A549 treated with CpdA at 1 μM for 4 hours (cell line): ENCODE measurements around the gene ADH1B. TPM values are rescaled to one million over a fixed set of nuclear protein-coding genes. Genes with fewer than 3 reads are reported as not detected.

Experiments
- total RNA-seq: library from RNA; stranded (reverse); fragments of 200-300 nt; extraction: Qiagen RNA extraction; gene quantifications from 5 replicates; pipeline ENCODE4 v1.2.3, GENCODE V29; 2022; ENCODE audit warnings: low read depth

The ADH1B gene
- not detected in 5 replicates for total RNA-seq

DNA sequence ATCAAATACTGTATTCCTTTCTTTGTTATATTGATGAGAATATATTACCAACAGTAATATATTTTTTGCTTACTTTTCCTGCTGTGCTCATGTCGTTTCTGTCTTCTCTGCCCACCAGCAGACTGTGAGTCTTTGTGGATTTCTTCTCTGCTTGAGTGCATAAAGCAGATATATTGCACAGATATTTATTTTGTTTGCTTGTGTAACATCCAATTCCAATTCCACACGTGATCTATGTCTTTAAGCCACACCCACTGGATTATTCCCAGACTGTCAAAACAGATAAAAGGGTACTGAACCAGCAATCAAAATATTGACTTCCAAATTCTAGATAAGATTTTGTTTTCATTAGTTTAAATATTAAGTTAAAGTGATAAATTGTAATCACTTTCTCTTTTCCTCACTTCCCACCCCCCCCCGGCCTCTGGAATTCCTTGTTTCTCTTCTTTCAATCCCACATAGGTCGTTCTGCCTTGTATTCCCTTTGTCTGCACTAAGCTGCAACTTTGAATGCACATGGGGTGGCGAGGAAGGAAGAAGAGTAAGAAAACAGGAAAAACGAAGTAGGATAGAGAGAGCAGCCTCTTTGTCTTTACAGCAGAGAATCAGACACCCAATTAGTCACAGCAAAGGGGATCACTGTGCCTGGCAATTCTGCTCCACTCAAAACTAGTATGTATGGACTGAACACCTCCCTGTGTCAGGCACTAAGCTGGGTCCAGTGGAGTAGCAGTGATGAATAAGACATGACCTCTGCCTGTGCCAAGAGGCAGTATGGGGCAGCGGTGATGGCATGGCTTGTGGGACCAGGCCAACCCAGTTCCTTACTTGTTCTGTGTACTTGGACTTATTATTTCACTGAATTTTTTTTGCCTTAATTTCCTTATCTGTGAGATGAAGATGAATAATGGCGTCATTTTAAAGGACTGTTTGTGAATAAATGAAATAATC lies at the start of gene ADH1B:
ADH1B (minus strand) TSS at position 161 of the 951 bp plus-strand sequence; CDS start at position 91, 70 bp downstream.

DNA sequence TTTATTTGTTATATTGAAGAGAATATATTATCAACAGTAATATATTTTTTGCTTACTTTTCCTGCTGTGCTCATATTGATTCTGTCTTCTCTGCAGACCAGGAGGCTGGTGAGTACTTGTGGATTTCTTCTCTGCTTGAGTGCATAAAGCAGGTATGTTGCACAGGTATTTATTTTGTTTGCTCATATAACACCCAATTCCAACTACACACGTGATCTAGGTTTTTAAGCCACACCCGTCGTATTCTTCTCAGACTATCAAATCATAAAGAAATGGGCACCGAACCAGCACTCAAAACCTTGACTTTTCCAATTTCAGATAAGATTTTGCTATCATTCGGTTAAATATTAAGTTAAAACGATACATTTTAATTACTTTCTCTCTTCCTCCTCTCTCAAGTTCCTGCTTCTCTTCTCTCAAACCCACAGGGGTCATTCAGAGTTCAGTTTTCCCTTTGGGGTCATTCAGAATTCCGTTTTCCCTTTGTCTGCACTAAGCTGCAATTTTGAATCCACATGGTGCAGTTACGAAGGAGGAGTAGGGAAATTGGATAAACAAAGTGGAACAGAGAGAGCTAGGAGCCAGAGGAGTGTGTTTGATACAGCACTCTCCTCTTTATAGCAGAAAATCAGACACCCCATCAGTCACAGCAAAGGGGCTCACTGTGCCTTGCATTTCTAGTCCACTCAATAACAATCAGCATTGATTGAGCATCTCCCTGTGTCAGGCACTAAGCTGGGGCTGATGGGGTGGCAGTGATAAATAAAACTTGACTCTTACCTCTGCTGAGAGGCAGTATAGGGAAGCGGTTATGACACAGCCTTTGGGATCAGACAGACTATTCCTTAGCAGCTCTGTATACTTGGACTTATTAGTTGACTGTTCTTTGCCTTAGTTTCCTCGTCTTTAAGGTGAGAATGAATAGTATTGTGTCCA lies 31.7 kb upstream of the ADH1B start, which contains the start of gene ADH1C:
ADH1C (minus strand) TSS at position 145 of the 936 bp plus-strand sequence; CDS start at position 74, 71 bp downstream.

DNA sequence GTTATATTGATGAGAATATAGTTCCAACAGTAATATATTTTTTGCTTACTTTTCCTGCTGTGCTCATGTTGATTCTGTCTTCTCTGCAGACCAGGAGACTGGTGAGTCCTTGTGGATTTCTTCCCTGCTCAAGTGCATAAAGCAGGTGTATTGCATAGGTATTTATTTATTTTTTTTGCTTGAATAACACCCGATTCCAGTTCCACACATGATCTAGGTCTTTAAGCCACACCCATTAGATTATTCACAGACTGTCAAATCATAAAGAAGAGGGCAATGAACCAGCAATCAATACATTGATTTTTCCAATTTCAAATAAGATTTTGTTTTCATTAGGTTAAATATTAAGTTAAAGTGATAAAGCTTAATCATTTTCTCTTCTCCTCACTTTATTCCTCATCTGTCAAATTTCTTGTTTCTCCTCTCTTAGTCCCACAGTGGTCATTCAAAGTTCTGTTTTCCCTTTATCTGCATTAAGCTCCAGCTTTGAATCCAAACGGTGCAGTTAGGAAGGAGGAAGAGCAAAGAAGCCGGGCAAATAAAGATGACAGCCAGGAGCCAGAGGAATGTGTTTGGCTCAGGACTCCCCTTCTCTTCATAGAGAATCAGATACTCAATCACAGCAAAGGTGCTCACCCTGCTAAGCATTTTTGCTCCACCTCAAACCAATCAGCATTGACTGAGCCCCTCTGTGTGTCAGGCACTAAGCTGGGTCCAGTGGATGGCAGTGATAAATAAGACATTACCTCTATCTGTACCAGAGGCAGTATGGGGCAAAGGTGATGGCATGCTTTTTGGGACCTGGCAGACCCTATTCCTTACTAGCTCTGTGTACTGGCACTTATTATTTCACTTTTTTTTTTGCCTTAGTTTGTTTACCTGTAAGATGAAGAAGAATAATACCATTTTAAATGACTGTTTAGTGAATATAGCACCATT lies 30.1 kb downstream of the ADH1B start, which contains the start of gene ADH1A:
ADH1A (minus strand) TSS at position 138 of the 939 bp plus-strand sequence; CDS start at position 67, 71 bp downstream.

Other genes starting within 250 kb of the ADH1B start
- 97.0 to 143 TPM (median 105 TPM) in 5 replicates for gene ADH5, start 232.6 kb downstream of the ADH1B start, total RNA-seq
- gene ADH4, start 177.1 kb downstream of the ADH1B start, total RNA-seq, result not detected in 5 replicates
- not detected in 5 replicates for gene ADH6, start 102.2 kb downstream of the ADH1B start, total RNA-seq
- not detected in 5 replicates for gene ADH1A, start 30.4 kb downstream of the ADH1B start, total RNA-seq
- gene ADH1C, start 31.3 kb upstream of the ADH1B start, total RNA-seq, result not detected in 5 replicates
- not detected in 5 replicates for gene ADH7, start 113.9 kb upstream of the ADH1B start, total RNA-seq
- not detected in 5 replicates for gene C4orf17, start 189.6 kb upstream of the ADH1B start, total RNA-seq
- gene TRMT10A, start 242.6 kb upstream of the ADH1B start, total RNA-seq, result 4.1 to 6.6 TPM (median 4.7 TPM) in 5 replicates